ENCODE measurements around the gene JOSD2. TPM values are rescaled to one million over a fixed set of nuclear protein-coding genes. Genes with fewer than 3 reads are reported as not detected.

The JOSD2 gene, protein sequence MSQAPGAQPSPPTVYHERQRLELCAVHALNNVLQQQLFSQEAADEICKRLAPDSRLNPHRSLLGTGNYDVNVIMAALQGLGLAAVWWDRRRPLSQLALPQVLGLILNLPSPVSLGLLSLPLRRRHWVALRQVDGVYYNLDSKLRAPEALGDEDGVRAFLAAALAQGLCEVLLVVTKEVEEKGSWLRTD
- total RNA-seq: 13.3 and 20.3 TPM in 2 replicates

DNA sequence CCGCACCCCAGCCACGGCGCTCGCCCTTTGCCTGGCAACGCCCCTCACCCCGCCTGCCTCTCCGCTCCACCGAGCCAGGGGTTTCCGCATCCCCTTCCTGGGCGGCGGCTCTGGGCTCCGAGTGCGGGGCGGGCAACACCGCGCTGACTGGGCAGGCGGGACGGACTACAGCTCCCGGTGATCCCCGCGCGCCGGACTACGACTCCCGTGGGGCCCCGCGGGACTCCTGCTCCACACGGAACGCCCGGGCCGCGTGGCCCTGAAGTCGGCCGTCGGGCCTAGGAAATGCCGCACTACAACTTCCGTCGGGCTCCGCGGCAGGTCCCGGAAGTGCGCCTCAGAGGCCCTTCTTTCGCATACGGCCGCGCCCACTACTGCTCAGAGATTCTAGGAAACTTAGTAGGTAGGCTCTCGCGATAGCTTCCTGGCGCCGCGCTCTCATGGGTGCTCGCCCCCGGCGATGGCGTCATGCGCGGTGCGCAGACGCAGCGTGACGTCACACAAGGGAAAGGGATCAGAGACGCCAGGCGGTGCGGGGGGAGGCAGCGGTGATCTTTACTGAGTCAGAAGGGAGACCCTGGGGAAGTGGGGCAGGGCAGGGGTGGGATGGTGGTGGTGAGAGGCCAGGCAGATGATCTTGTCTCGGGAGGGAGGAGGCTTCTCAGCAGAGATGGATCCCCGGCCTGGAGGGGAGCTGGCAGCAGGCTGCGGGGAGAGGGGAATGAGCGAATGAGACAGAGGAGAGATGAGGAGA lies at the start of gene JOSD2:
Gene JOSD2 (minus strand): TSS at position 123 of the 754 bp plus-strand sequence. CDS start 760 bp downstream, outside the sequence.

DNA sequence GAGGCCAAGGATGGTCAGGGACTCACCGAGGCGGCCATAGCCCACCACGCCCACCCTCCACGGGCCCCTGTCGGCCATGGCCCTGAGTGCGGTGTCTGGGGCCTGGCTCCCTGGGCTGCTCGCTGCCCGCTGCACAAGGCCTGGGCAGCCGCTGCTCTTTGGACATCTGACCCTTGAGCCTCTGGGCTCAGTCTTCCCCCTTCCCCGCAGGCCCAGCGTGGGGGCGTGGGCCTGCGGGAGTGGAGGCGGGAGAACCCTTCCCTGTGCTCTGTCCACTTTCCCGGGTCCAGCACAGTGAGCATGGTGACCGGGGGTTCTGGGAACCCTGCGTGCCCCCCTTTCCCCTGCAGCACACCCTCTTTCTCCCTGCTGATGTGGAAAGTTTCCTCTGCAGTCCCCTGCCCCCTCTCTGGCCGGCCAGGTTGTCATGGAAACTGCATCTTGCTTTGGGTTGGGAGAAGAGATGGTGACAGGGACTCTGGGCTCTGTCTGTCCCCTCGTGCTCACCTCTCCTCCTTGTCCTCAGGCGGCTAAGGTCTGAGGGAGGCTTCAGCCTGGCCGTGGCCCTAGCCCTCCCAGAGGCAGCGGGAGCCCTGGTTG lies 2.9 kb upstream of the JOSD2 start, which contains the start of gene ASPDH:
Gene ASPDH (minus strand): TSS at position 168 of the 600 bp plus-strand sequence. CDS start 90 bp downstream, at position 78.

GRCh38 chr19:50476224-50476906 lies 34.6 kb downstream of the JOSD2 start, which contains the start of the genes EMC10 and GARIN5A:
EMC10 (plus strand) TSS chr19:50476507; CDS start chr19:50476545, 38 bp downstream.
GARIN5A (minus strand) TSS chr19:50476848; CDS start chr19:50476388, 460 bp downstream.

Other genes starting within 250 kb of the JOSD2 start
- 0.19 and 0.65 TPM in 2 replicates for gene KCNC3, start 181.8 kb downstream of the JOSD2 start, total RNA-seq
- gene NAPSA, start 145.6 kb downstream of the JOSD2 start, total RNA-seq: under 0.01 TPM in 2 replicates
- gene NR1H2, start 134.7 kb downstream of the JOSD2 start, total RNA-seq: 50.3 and 72.2 TPM in 2 replicates
- gene POLD1, start 126.8 kb downstream of the JOSD2 start, total RNA-seq: 35.4 and 44.7 TPM in 2 replicates
- not detected in 2 replicates for gene SPIB, start 92.3 kb downstream of the JOSD2 start, total RNA-seq
- gene MYBPC2, start 78.3 kb downstream of the JOSD2 start, total RNA-seq: not detected in 2 replicates
- gene EMC10, start 34.7 kb downstream of the JOSD2 start, total RNA-seq: 64.8 and 72.5 TPM in 2 replicates
- 0.19 TPM in 1 of 2 replicates, not detected in the other for gene GARIN5A, start 34.3 kb downstream of the JOSD2 start, total RNA-seq
- gene ASPDH, start 2.7 kb upstream of the JOSD2 start, total RNA-seq: not detected in 2 replicates
- gene LRRC4B, start 57.2 kb upstream of the JOSD2 start, total RNA-seq: not detected in 2 replicates
- not detected in 2 replicates for gene SYT3, start 128.7 kb upstream of the JOSD2 start, total RNA-seq
- gene C19orf81, start 138.3 kb upstream of the JOSD2 start, total RNA-seq: not detected in 2 replicates
- 0.57 and 0.98 TPM in 2 replicates for gene SHANK1, start 208.6 kb upstream of the JOSD2 start, total RNA-seq
- 3.9 and 4.7 TPM in 2 replicates for gene CLEC11A, start 212.2 kb upstream of the JOSD2 start, total RNA-seq